ENCODE results near the gene TMEM44.

DNA sequence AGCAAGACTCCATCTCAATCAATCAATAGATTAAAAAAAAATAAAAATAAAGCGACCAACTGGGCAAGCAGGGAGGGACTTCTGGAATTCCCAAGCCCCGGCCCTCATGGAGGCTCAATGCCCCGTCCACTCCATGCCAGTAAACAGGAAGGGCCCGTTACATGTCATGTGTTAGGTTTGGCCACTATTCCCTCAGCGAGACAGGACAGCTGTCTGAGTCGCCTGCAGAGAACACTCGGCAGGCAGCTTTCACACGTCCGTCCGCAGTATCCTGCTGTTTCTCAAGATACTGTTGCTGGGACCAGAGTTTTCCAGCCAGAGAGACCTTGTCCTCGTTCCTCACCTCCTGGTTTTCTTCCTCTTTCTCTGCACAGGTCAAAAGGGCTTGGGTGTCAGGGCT is 18.0 kb downstream of the TMEM44 start:
- TF ChIP-seq ESRRG (CRISPR knock-in tag; IDR thresholded peaks at IDR 0.05) = no peak
- TF ChIP-seq, protein P1, sequence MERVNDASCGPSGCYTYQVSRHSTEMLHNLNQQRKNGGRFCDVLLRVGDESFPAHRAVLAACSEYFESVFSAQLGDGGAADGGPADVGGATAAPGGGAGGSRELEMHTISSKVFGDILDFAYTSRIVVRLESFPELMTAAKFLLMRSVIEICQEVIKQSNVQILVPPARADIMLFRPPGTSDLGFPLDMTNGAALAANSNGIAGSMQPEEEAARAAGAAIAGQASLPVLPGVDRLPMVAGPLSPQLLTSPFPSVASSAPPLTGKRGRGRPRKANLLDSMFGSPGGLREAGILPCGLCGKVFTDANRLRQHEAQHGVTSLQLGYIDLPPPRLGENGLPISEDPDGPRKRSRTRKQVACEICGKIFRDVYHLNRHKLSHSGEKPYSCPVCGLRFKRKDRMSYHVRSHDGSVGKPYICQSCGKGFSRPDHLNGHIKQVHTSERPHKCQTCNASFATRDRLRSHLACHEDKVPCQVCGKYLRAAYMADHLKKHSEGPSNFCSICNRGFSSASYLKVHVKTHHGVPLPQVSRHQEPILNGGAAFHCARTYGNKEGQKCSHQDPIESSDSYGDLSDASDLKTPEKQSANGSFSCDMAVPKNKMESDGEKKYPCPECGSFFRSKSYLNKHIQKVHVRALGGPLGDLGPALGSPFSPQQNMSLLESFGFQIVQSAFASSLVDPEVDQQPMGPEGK (CRISPR knock-in tag; IDR thresholded peaks at IDR 0.05; ENCODE audit: borderline replicate concordance) = no peak
- TF ChIP-seq, protein P2, sequence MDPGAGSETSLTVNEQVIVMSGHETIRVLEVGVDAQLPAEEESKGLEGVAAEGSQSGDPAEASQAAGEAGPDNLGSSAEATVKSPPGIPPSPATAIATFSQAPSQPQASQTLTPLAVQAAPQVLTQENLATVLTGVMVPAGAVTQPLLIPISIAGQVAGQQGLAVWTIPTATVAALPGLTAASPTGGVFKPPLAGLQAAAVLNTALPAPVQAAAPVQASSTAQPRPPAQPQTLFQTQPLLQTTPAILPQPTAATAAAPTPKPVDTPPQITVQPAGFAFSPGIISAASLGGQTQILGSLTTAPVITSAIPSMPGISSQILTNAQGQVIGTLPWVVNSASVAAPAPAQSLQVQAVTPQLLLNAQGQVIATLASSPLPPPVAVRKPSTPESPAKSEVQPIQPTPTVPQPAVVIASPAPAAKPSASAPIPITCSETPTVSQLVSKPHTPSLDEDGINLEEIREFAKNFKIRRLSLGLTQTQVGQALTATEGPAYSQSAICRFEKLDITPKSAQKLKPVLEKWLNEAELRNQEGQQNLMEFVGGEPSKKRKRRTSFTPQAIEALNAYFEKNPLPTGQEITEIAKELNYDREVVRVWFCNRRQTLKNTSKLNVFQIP (CRISPR knock-in tag; IDR thresholded peaks at IDR 0.05; ENCODE audit: borderline replicate concordance, low read depth) = no peak
- no peak for TF ChIP-seq ZFP30 (CRISPR knock-in tag; IDR thresholded peaks at IDR 0.05)
- no peak for TF ChIP-seq ZNF70 (CRISPR knock-in tag; IDR thresholded peaks at IDR 0.05)
- no peak for TF ChIP-seq ISL1 (CRISPR knock-in tag; IDR thresholded peaks at IDR 0.05)
- no peak for TF ChIP-seq PPARA (CRISPR knock-in tag; IDR thresholded peaks at IDR 0.05; ENCODE audit: borderline replicate concordance)
- TF ChIP-seq, protein P3, sequence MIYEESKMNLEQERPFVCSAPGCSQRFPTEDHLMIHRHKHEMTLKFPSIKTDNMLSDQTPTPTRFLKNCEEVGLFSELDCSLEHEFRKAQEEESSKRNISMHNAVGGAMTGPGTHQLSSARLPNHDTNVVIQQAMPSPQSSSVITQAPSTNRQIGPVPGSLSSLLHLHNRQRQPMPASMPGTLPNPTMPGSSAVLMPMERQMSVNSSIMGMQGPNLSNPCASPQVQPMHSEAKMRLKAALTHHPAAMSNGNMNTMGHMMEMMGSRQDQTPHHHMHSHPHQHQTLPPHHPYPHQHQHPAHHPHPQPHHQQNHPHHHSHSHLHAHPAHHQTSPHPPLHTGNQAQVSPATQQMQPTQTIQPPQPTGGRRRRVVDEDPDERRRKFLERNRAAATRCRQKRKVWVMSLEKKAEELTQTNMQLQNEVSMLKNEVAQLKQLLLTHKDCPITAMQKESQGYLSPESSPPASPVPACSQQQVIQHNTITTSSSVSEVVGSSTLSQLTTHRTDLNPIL (CRISPR knock-in tag; IDR thresholded peaks at IDR 0.05; ENCODE audit: low read depth) = no peak
- no peak for TF ChIP-seq ZFP3 (CRISPR knock-in tag; IDR thresholded peaks at IDR 0.05)

Data from SK-N-SH treated with all-trans-retinoic acid at 6 μM for 48 hours (cell line).